ENCODE results near the gene SURF1. TPM values are rescaled to one million over a fixed set of nuclear protein-coding genes. Genes with fewer than 3 reads are reported as not detected.
A peak's percentile ranks its signal among the peaks of the same experiment; 100 is the strongest.

SURF1 gene
- total RNA-seq, 1 donor from 2014 or later: 27.3 TPM

GRCh38 chr9:133342570-133342969, 13.7 kb downstream of the SURF1 start:
- peak; percentile 41 for TF ChIP-seq CTCF (conservative IDR thresholded peaks at IDR 0.05; ENCODE audit: low read depth, low read length)
- no peak for DNase-seq (ENCODE audit: low read depth)
- H3K4me3 ChIP-seq (ENCODE audit: low read depth, low read length): no peak overlapping the region

- DNase-seq (ENCODE audit: low read depth): no peak
- TF ChIP-seq CTCF (conservative IDR thresholded peaks at IDR 0.05; ENCODE audit: low read depth, low read length): peak; percentile 42
- H3K4me3 ChIP-seq (ENCODE audit: low read depth, low read length): no peak overlapping the region
Observed at GRCh38 chr9:133342069-133342406, 14.2 kb downstream of the SURF1 start.

- no peak for TF ChIP-seq CTCF (conservative IDR thresholded peaks at IDR 0.05; ENCODE audit: low read depth, low read length)
- no peak for DNase-seq (ENCODE audit: low read depth)
- H3K4me3 ChIP-seq (ENCODE audit: low read depth, low read length): no peak overlapping the region
Observed at GRCh38 chr9:133341369-133342068, 14.8 kb downstream of the SURF1 start.

- TF ChIP-seq CTCF (conservative IDR thresholded peaks at IDR 0.05; ENCODE audit: low read depth, low read length): no peak
- DNase-seq (ENCODE audit: low read depth): no peak
- no peak overlapping the region for H3K4me3 ChIP-seq (ENCODE audit: low read depth, low read length)
Observed at GRCh38 chr9:133340916-133341315, 15.4 kb downstream of the SURF1 start.

- no peak overlapping the region for H3K4me3 ChIP-seq (ENCODE audit: low read depth, low read length)
- TF ChIP-seq CTCF (conservative IDR thresholded peaks at IDR 0.05; ENCODE audit: low read depth, low read length): no peak
- DNase-seq (ENCODE audit: low read depth): no peak
Observed at GRCh38 chr9:133340256-133340655, 16.0 kb downstream of the SURF1 start.

- H3K4me3 ChIP-seq (ENCODE audit: low read depth, low read length): no peak overlapping the region
Observed at GRCh38 chr9:133339641-133340040, 16.6 kb downstream of the SURF1 start.

More at GRCh38 chr9:133339641-133340040, 16.6 kb downstream of the SURF1 start:
- no peak for TF ChIP-seq CTCF (conservative IDR thresholded peaks at IDR 0.05; ENCODE audit: low read depth, low read length)
- DNase-seq (ENCODE audit: low read depth): no peak

Measured in epithelial cell of proximal tubule (primary cell).